M059J (cell line): Measurements from ENCODE around the gene ARFGEF2. TPM values are rescaled to one million over a fixed set of nuclear protein-coding genes. Genes with fewer than 3 reads are reported as not detected.
"Not testable (repeated sequence)": the region's sequence is repeated elsewhere in the genome, so short reads cannot be mapped to it uniquely, and the experiment has no call there.

Experiments used
- DNase-seq: peaks from one replicate; pipeline ENCODE4 v3.0.0-alpha.2; 2012; ENCODE audit warnings: low read depth
- total RNA-seq: library from RNA; depleted of rRNA; stranded (reverse); fragments of >200 nt; shearing (Covaris generic); gene quantifications from 2 replicates; pipeline ENCODE4 v1.2.3, GENCODE V29; 2014; rRNA removed

ARFGEF2 gene
- total RNA-seq, 1 experiment from 2014 or later = 35.4 TPM

GRCh38 chr20:49063279-49063678, 141.8 kb downstream of the ARFGEF2 start:
- DNase-seq = no peak

- no peak for DNase-seq
Measured at GRCh38 chr20:49074521-49074920, 153.0 kb downstream of the ARFGEF2 start.

- DNase-seq = no peak
Measured at GRCh38 chr20:49078310-49078709, 156.8 kb downstream of the ARFGEF2 start.

- not testable (repeated sequence) for DNase-seq
Measured at GRCh38 chr20:49082295-49082694, 160.8 kb downstream of the ARFGEF2 start.

Other genes starting within 250 kb of the ARFGEF2 start
- gene PREX1, start 93.7 kb upstream of the ARFGEF2 start, total RNA-seq = 1.5 and 5.2 TPM in 2 replicates
- gene CSE1L, start 124.6 kb downstream of the ARFGEF2 start, total RNA-seq = 217 and 266 TPM in 2 replicates